ENCODE measurements around the gene CCDC34. TPM values are rescaled to one million over a fixed set of nuclear protein-coding genes. Genes with fewer than 3 reads are reported as not detected.

CCDC34 gene
- total and polyA plus RNA-seq, 12 donors, result 1.1 to 10.7 (median 3.3) TPM

DNA sequence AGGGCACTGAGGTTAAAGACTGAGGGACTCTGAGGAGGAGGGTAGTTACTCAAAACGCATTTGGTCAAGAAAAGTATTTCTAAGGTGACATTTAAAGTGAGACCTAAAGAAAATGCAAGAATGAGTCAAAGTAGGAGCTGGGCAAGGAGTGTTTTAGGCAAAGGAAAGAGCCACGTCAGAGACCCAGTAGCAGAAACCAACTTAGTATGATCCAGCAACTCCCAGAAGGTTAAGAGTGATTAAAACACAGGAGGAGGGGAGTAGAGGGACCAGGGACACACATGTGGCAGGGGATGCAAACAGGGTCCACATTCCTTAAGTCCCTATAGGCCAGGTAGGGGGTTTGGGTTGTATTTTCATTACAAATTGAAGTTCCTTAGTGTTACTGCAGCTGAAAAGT is 24.3 kb upstream of the CCDC34 start:
- ATAC-seq (no peak), DNase-seq (no peak)
- whole genome bisulfite sequencing, 2 donors, result 40 to 51% methylated on average over 2 of the region's 2 CpGs
- no peak for TF ChIP-seq CTCF (IDR thresholded peaks at IDR 0.05)
- H3K4me3 ChIP-seq, result no peak overlapping the region
- H3K36me3 ChIP-seq, result peaks cover 0 to 23% (median 0%) of the 10 kb centered on the region in 9 donors
- H3K9me3 ChIP-seq, result no peaks in the 10 kb centered on the region
- peaks cover 0 to 38% (median 12%) of the 10 kb centered on the region in 9 donors for H3K4me1 ChIP-seq
- H3K27me3 ChIP-seq, result no peaks in the 10 kb centered on the region
- no peak overlapping the region for H3K27ac ChIP-seq
- intact Hi-C loops (cut with DNase I), result loop anchor here in 1 of 10 donors (10.0 kb wide), 1 partner anchor 87 kb away; the partner anchor contains the start of gene LGR4

DNA sequence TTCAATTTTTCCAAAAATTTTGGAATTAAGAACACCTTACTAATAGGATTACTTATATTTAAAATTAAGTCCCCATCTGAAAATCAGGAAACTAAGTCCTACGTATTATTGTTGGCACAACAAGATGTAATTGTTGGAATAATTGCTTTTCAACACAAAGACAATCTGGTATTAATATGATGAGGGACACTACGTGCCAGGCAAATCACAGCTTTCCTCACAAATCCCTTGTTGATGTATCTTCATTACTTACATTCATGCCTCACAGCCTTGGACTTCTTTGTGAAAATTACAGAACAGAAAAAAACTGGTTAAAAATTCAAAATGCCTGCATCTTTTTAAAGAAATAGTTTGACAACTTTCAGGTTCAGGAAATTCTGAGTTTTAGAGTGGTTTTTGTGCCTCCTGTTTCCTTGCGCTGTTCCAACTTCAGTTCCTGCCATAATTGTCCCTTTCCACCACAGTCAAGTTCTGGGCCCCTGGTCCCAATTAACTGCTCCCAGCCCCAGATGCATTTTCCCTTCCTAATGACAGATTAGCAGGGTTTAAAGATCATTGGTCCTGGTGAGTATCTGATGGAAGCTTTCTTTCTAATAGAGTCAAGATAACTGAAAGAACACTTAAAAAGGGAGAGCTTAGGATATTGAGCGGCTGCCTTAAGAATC is 23.3 kb upstream of the CCDC34 start:
- WGBS, 2 donors, result 72 to 77% methylated on average over 4 of the region's 4 CpGs
- Histone ChIP-seq H3K36me3 (peaks cover 0 to 34% (median 0%) of the 10 kb centered on the region in 9 donors), H3K4me3 (no peak overlapping the region), H3K4me1 (peaks cover 0 to 28% (median 2%) of the 10 kb centered on the region in 9 donors), H3K27ac (no peak overlapping the region), H3K27me3 (no peaks in the 10 kb centered on the region), H3K9me3 (no peaks in the 10 kb centered on the region)
- TF ChIP-seq CTCF (IDR thresholded peaks at IDR 0.05), result no peak
- intact Hi-C loops (cut with DNase I), result loop anchor here in 1 of 10 donors (10.0 kb wide), 1 partner anchor 88 kb away; the partner anchor contains the start of gene LGR4
- DNase-seq (no peak), ATAC-seq (no peak)

- no peaks in the 10 kb centered on the region for H3K27me3 ChIP-seq
- 42 to 61% methylated on average over 5 of the region's 5 CpGs for WGBS, 2 donors
- H3K9me3 ChIP-seq, result no peaks in the 10 kb centered on the region
- no peak for TF ChIP-seq CTCF (IDR thresholded peaks at IDR 0.05)
- peak overlapping the region in 2 of 10 donors; percentile 1 to 18 for H3K27ac ChIP-seq
- peaks cover 0 to 45% (median 0%) of the 10 kb centered on the region in 9 donors for H3K36me3 ChIP-seq
- DNase-seq, result no peak
- peaks cover 0 to 26% (median 0%) of the 10 kb centered on the region in 9 donors for H3K4me1 ChIP-seq
- intact Hi-C loops (cut with DNase I), result loop anchor here in 1 of 10 donors (10.0 kb wide), 1 partner anchor 90 kb away; the partner anchor contains the start of gene LGR4
- H3K4me3 ChIP-seq, result no peak overlapping the region
- peak in 5 of 8 donors; percentile 34 to 82 (median 62) for ATAC-seq
These were observed 22.2 kb upstream of the CCDC34 start for GRCh38 chr11:27385245-27385644.

DNA sequence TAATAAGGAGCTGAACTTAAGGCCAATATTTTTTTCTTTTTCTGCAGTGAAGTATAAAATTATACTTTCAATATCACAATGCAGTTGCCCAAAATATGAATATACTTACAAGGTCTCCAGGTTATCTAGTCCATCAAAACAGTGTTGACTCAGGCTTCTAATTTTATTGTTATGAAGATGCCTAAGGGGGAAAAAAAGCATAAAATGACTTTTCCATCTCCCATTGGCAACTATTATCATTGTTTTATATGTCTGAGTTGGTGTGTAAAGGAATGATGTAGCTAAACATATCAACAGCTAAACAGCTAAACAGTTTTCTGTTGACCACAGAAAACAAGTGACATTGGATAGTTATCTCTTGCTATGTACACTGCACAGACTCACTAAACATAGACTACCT is 21.2 kb upstream of the CCDC34 start:
- intact Hi-C loops (cut with DNase I), result loop anchor here in 1 of 10 donors (10.0 kb wide), 1 partner anchor 91 kb away; the partner anchor contains the start of gene LGR4
- DNase-seq (no peak), ATAC-seq (no peak)
- H3K36me3 ChIP-seq, result peaks cover 0 to 55% (median 0%) of the 10 kb centered on the region in 9 donors
- H3K4me1 ChIP-seq, result peaks cover 0 to 26% (median 0%) of the 10 kb centered on the region in 9 donors
- no peaks in the 10 kb centered on the region for H3K27me3 ChIP-seq
- H3K4me3 ChIP-seq, result no peak overlapping the region
- no peak overlapping the region for H3K27ac ChIP-seq
- TF ChIP-seq CTCF (IDR thresholded peaks at IDR 0.05), result no peak
- no peaks in the 10 kb centered on the region for H3K9me3 ChIP-seq

All from heart right ventricle (tissue), 16 donors.